HepG2 (cell line): ENCODE data around the gene TNFSF9. TPM values are rescaled to one million over a fixed set of nuclear protein-coding genes. Genes with fewer than 3 reads are reported as not detected.

Source experiments
- ATAC-seq: fragments of 200-7000 bp; cut with Tn5 transposase; 3 replicates; pipeline ENCODE4 v1.9.1; 2020; ENCODE audit warnings: mild to moderate bottlenecking, moderate library complexity
- BruUV-seq: library from RNA; stranded (reverse); fragments of 400-500 nt; replicated peaks from 2 replicates; lab custom pipeline; 2021; lab: Mats Ljungman, UMichigan
- CTCF ChIA-PET: fragments of 300-600 bp; formaldehyde crosslinking; extraction: SDS; loops from one replicate; lab custom pipeline; 2021; ENCODE audit warnings: low total read pairs, inconsistent platforms, low intra/inter-chr PET ratio; lab: Yijun Ruan, JAX
- POLR2A ChIA-PET: fragments of 350-600 bp; sonication (Branson Sonifier 250); formaldehyde crosslinking; loops from one replicate; lab custom pipeline; 2020; ENCODE audit warnings: antibody characterized with exemption, inconsistent platforms; lab: Yijun Ruan, JAX
- DNase-seq: peaks from one replicate; pipeline ENCODE4 v3.0.0-alpha.2; 2015; ENCODE audit warnings: low spot score
- FAIRE-seq: peaks from 3 replicates; lab custom pipeline; 2011; peaks lifted over from hg19 to GRCh38; lab: Jason Lieb, UNC
- H2AFZ ChIP-seq: one replicate; pipeline ENCODE4 v1.6.1; 2011; ENCODE audit warnings: low read length, inconsistent platforms
- H3K27ac ChIP-seq: fragments of 300-600 bp; 3 replicates; pipeline ENCODE4 v1.8.0; 2011; ENCODE audit warnings: mixed run types, mild to moderate bottlenecking, mixed read lengths, low read length, inconsistent platforms; ENCODE audit not compliant: insufficient read depth; ENCODE audit errors: extremely low read length
- H3K27me3 ChIP-seq, 2 experiments: fragments of 200-600 bp in 1 of 2; 2 replicates in 1 of 2; 3 replicates in 1 of 2; pipeline versions ENCODE4 v1.6.0 to v1.8.0; 2011; ENCODE audit warnings: low read length in 2 of 2, mild to moderate bottlenecking in 2 of 2, moderate library complexity in 2 of 2, inconsistent platforms in 1 of 2; ENCODE audit not compliant: insufficient read depth in 2 of 2, control insufficient read depth in 1 of 2
- H3K36me3 ChIP-seq, 2 experiments: fragments of 200-600 bp in 1 of 2; replicated peaks in 1 of 2; 2 replicates in 1 of 2; 3 replicates in 1 of 2; pipeline versions ENCODE4 v1.5.1 to v1.8.0; 2011; ENCODE audit warnings: low read length in 2 of 2, inconsistent platforms in 1 of 2; ENCODE audit not compliant: insufficient read depth in 2 of 2, control insufficient read depth in 1 of 2
- H3K4me1 ChIP-seq: 2 replicates; pipeline ENCODE4 v1.5.1; 2012; ENCODE audit warnings: low read length, inconsistent platforms; ENCODE audit not compliant: insufficient read depth
- H3K4me2 ChIP-seq: 2 replicates; pipeline ENCODE4 v1.6.0; 2011; ENCODE audit warnings: low read depth, low read length, inconsistent platforms
- H3K4me3 ChIP-seq, 3 experiments: fragments of 200-600 bp in 1 of 3; sonication (generic), shearing (Covaris generic) in 1 of 3; replicated peaks in 1 of 3; 2 replicates each; pipeline ENCODE4 v1.5.1; 2011 to 2016; ENCODE audit warnings: low read length in 3 of 3, inconsistent platforms in 2 of 3, low read depth in 2 of 3, mild to moderate bottlenecking in 2 of 3, control low read depth in 1 of 3, mixed read lengths in 1 of 3; ENCODE audit not compliant: insufficient read depth in 1 of 3
- H3K79me2 ChIP-seq: one replicate; pipeline ENCODE4 v1.6.1; 2011; ENCODE audit warnings: low read length, inconsistent platforms; ENCODE audit not compliant: insufficient read depth
- H3K9ac ChIP-seq: 2 replicates; pipeline ENCODE4 v1.6.0; 2011; ENCODE audit warnings: mild to moderate bottlenecking, low read depth, low read length, inconsistent platforms; ENCODE audit not compliant: insufficient read depth
- H3K9me3 ChIP-seq: 2 replicates; pipeline ENCODE4 v1.5.1; 2012; ENCODE audit warnings: mild to moderate bottlenecking, low read length
- H4K20me1 ChIP-seq: 2 replicates; pipeline ENCODE4 v1.6.0; 2011; ENCODE audit warnings: inconsistent platforms, mild to moderate bottlenecking, low read length, moderate library complexity; ENCODE audit not compliant: insufficient read depth
- ATM ChIP-seq: fragments of 450-650 bp; IDR thresholded peaks from 2 replicates; pipeline ENCODE4 v1.7.1; 2017; ENCODE audit warnings: mild to moderate bottlenecking, borderline replicate concordance
- SIX4 ChIP-seq: sonication (generic); formaldehyde crosslinking; IDR thresholded peaks from 2 replicates; pipeline ENCODE4 v1.4.0; 2020; ENCODE audit warnings: missing genetic modification reagents
- U2AF1 ChIP-seq: fragments of 200-400 bp; formaldehyde crosslinking; optimal IDR thresholded peaks from 2 replicates; pipeline ENCODE3; 2017; ENCODE audit warnings: mild to moderate bottlenecking, low read depth, low read length
- ZNF768 ChIP-seq: sonication (generic); formaldehyde crosslinking; IDR thresholded peaks from 2 replicates; pipeline ENCODE4 v1.4.0; 2020; ENCODE audit warnings: missing genetic modification reagents
- WGBS: methylation state at CpG from one replicate; pipeline ENCODE4 v1.1.6; 2017; ENCODE audit warnings: low lambda C conversion rate; 5-methylcytosine and 5-hydroxymethylcytosine counted together
- in situ Hi-C: cut with HindIII; loops from 2 replicates; pipeline ENCODE4 v1.10.0; 2017; ENCODE audit warnings: low pct_unique_long_range_greater_than_20kb; ENCODE audit not compliant: extremely low pct_ligation_motif_present
- intact Hi-C: fragments of 100-400 bp; cut with micrococcal nuclease; formaldehyde crosslinking; loops from one replicate; pipeline ENCODE4 v1.10.0; 2022; ENCODE audit not compliant: unreplicated experiment
- polyA plus RNA-seq, 8 experiments: library from polyadenylated mRNA; depleted of rRNA in 3 of 8; stranded (reverse) in 7 of 8; unstranded in 1 of 8; fragments of >200 nt; fragmentation: Illumina TruSeq in 4 of 8; extraction: Trizol in 4 of 8; gene quantifications; 2 replicates each; pipeline versions ENCODE4 v1.2.1 to v1.2.3, GENCODE V29; 2011 to 2016; ENCODE audit warnings: low read depth in 4 of 8, missing spikeins in 1 of 8, mixed read lengths in 1 of 8; ENCODE audit not compliant: insufficient read depth in 1 of 8
- total RNA-seq, 5 experiments: library from RNA; depleted of rRNA; stranded (reverse); fragments of >200 nt; fragmentation: Illumina TruSeq; extraction: Trizol; gene quantifications; 2 replicates each; pipeline ENCODE4 v1.2.3, GENCODE V29; 2016; ENCODE audit warnings: low read depth in 1 of 5
- TF ChIP-seq, protein P1 (sequence below): sonication (generic); formaldehyde crosslinking; IDR thresholded peaks from 2 replicates; pipeline ENCODE4 v1.5.0; 2020; ENCODE audit warnings: mild to moderate bottlenecking, missing genetic modification reagents

TNFSF9 gene
- total and polyA plus RNA-seq, 2 of the 13 experiments (the other 11 are each of a cell fraction or from before 2014, with no cell fraction given): 1.0 to 1.8 TPM

DNA sequence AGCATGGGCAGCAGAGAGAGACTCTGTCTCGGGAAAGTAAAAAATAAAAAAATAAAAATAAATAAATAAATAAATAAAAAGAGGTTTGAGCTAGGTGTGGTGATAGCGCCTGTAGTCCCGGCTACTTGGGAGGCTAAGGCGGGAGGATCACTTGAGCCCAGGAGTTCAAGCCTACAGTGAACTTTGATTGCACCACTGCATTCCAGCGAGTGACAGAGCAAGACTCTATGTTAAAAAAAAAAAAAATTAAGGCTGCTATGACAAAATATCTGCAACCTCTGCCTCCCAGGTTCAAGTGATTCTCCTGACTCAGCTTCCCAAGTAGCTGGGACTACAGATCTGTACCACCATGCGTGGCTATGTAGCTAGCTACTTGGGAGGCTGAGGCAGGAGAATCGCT is 46.0 kb upstream of the TNFSF9 start:
- Histone ChIP-seq H3K9ac (no peak overlapping the region), H3K4me2 (no peak overlapping the region), H3K4me1 (peaks cover 18% of the 10 kb centered on the region), H3K27ac (no peak overlapping the region), H3K79me2 (no peaks in the 10 kb centered on the region), H3K9me3 (no peaks in the 10 kb centered on the region), H4K20me1 (no peaks in the 10 kb centered on the region), H3K27me3 (peaks cover 0 to 5% of the 10 kb centered on the region in 2 experiments; a peak in 1 of 5 replicates), H2AFZ (no peak overlapping the region), H3K4me3 (no peak overlapping the region), H3K36me3 (no peaks in the 10 kb centered on the region)
- 20% methylated on average over 6 of the region's 7 CpGs for WGBS
- intact Hi-C loops (loop anchor here (10.0 kb wide), 1 partner anchor 380 kb away; no protein-coding TSS in a partner anchor), in situ Hi-C loops (no loop called here)
- FAIRE-seq (no peak), DNase-seq (no peak), ATAC-seq (no peak)
- ChIA-PET POLR2A (no interaction called here), CTCF (interaction anchor here (0.7 kb wide), 1 partner anchor 236 kb away, joined by 5 read pairs; no protein-coding TSS in a partner anchor)
- no peak for TF ChIP-seq SIX4 (CRISPR knock-in tag)
- TF ChIP-seq U2AF1: no peak
- TF ChIP-seq, protein P1, sequence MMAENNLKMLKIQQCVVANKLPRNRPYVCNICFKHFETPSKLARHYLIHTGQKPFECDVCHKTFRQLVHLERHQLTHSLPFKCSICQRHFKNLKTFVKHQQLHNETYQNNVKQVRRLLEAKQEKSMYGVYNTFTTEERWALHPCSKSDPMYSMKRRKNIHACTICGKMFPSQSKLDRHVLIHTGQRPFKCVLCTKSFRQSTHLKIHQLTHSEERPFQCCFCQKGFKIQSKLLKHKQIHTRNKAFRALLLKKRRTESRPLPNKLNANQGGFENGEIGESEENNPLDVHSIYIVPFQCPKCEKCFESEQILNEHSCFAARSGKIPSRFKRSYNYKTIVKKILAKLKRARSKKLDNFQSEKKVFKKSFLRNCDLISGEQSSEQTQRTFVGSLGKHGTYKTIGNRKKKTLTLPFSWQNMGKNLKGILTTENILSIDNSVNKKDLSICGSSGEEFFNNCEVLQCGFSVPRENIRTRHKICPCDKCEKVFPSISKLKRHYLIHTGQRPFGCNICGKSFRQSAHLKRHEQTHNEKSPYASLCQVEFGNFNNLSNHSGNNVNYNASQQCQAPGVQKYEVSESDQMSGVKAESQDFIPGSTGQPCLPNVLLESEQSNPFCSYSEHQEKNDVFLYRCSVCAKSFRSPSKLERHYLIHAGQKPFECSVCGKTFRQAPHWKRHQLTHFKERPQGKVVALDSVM: peak; percentile 46; the same call in 1 of the 2 replicates
- BruUV-seq: no TSS peak

GRCh38 chr19:6489278-6490061 is 41.4 kb upstream of the TNFSF9 start:
- no peak for DNase-seq
- peaks cover 8% of the 10 kb centered on the region for H3K4me1 ChIP-seq
- TF ChIP-seq ATM: no peak
- peak; percentile 56; the same call in 1 of the 2 replicates for TF ChIP-seq ZNF768 (CRISPR knock-in tag)
- in situ Hi-C loops: no loop called here
- no peak for ATAC-seq
- ChIA-PET POLR2A (no interaction called here), CTCF (no interaction called here)
- no peaks in the 10 kb centered on the region for H3K79me2 ChIP-seq
- no peak overlapping the region for H3K4me3 ChIP-seq
- no peaks in the 10 kb centered on the region for H3K9me3 ChIP-seq
- H3K4me2 ChIP-seq: no peak overlapping the region
- no peak overlapping the region for H3K27ac ChIP-seq
- intact Hi-C loops: loop anchor here (10.0 kb wide), 1 partner anchor 375 kb away; no protein-coding TSS in a partner anchor
- H4K20me1 ChIP-seq: no peaks in the 10 kb centered on the region
- no peak for FAIRE-seq
- H3K36me3 ChIP-seq: no peaks in the 10 kb centered on the region
- H3K27me3 ChIP-seq: no peaks in the 10 kb centered on the region
- BruUV-seq: no TSS peak
- no peak overlapping the region for H3K9ac ChIP-seq
- no peak overlapping the region for H2AFZ ChIP-seq
- WGBS: 28% methylated on average over 11 of the region's 15 CpGs
